PFSK-1 (cell line): ENCODE measurements around the gene CR1.

ENCODE experiments used
- FOXP2 ChIP-seq: optimal IDR thresholded peaks from 2 replicates; pipeline ENCODE3; 2011; ENCODE audit warnings: borderline replicate concordance, control low read depth, inconsistent platforms; ENCODE audit not compliant: insufficient read depth; ENCODE audit errors: extremely low read length, extremely low read depth
- POLR2AphosphoS5 ChIP-seq: IDR thresholded peaks from 2 replicates; pipeline ENCODE4 v1.6.1; 2012; ENCODE audit warnings: low read depth, mild to moderate bottlenecking, control low read depth, low read length, moderate library complexity
- SIN3A ChIP-seq: IDR thresholded peaks from 2 replicates; pipeline ENCODE4 v1.6.1; 2012; ENCODE audit warnings: mild to moderate bottlenecking, low read length, moderate library complexity, borderline replicate concordance; ENCODE audit not compliant: insufficient read depth
- TAF1 ChIP-seq: IDR thresholded peaks from 2 replicates; pipeline ENCODE4 v1.6.1; 2012; ENCODE audit warnings: low read length, control low read depth, borderline replicate concordance; ENCODE audit not compliant: insufficient read depth
- TF ChIP-seq, protein P1 (sequence below), 2 experiments: IDR thresholded peaks; 2 replicates each; pipeline versions ENCODE4 v1.6.1 to v1.8.0; 2011 to 2012; ENCODE audit warnings: low read depth in 2 of 2, low read length in 2 of 2, control low read depth in 1 of 2, inconsistent platforms in 1 of 2, mild to moderate bottlenecking in 1 of 2, moderate library complexity in 1 of 2; ENCODE audit not compliant: insufficient read depth in 1 of 2

CR1 gene

DNA sequence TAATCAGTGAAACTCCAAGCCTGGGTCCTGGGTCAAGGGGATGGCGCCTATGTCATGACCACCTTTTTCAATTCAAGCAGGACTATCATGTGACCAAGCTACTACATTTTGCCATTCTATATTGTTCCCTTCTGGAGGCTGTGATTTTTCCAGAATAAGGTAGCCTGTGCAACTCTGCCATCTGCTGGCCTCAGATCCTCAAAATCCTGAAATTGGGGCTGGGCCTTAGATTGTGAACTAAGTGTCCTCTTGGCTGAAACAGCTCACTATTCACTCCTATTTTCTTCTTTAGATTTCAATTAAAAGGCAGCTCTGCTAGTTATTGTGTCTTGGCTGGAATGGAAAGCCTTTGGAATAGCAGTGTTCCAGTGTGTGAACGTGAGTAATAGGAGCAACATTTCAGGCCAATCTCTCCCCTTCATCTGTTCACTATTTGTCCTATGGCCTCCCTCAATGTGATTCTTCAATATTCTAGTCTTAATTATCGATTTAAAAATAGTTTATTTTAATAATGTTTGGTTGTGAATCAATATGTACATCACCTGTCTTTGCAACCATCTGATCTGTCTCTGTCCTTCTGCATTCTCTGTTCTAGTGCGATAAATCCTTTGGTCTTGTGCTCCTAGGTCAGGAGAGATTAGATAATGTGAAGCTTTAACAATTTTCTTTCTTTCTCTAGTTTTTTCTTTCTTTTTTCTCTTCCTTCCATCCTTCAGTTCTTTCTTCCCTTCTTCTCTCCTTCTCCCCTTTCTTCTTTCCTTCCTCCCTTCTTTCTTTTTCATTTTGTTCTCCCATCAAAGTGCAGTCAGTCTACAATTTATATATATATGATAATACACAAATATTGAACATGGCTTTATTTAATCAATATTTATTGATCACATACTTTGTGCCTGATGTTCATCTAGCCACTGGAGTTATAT is 69.8 kb downstream of the CR1 start:
- TF ChIP-seq, protein P1, sequence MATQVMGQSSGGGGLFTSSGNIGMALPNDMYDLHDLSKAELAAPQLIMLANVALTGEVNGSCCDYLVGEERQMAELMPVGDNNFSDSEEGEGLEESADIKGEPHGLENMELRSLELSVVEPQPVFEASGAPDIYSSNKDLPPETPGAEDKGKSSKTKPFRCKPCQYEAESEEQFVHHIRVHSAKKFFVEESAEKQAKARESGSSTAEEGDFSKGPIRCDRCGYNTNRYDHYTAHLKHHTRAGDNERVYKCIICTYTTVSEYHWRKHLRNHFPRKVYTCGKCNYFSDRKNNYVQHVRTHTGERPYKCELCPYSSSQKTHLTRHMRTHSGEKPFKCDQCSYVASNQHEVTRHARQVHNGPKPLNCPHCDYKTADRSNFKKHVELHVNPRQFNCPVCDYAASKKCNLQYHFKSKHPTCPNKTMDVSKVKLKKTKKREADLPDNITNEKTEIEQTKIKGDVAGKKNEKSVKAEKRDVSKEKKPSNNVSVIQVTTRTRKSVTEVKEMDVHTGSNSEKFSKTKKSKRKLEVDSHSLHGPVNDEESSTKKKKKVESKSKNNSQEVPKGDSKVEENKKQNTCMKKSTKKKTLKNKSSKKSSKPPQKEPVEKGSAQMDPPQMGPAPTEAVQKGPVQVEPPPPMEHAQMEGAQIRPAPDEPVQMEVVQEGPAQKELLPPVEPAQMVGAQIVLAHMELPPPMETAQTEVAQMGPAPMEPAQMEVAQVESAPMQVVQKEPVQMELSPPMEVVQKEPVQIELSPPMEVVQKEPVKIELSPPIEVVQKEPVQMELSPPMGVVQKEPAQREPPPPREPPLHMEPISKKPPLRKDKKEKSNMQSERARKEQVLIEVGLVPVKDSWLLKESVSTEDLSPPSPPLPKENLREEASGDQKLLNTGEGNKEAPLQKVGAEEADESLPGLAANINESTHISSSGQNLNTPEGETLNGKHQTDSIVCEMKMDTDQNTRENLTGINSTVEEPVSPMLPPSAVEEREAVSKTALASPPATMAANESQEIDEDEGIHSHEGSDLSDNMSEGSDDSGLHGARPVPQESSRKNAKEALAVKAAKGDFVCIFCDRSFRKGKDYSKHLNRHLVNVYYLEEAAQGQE (IDR thresholded peaks at IDR 0.05; ENCODE audit: insufficient read depth in 1 of 2, low read depth in 2 of 2, low read length in 2 of 2): no peak
- no peak for TF ChIP-seq SIN3A
- TF ChIP-seq FOXP2: no peak
- no peak for TF ChIP-seq TAF1
- TF ChIP-seq POLR2AphosphoS5: no peak

GRCh38 chr1:207578796-207579435 is 83.0 kb downstream of the CR1 start:
- TF ChIP-seq POLR2AphosphoS5 (no peak), FOXP2 (no peak), TAF1 (no peak), SIN3A (no peak)
- TF ChIP-seq, protein P1 (IDR thresholded peaks at IDR 0.05; ENCODE audit: insufficient read depth in 1 of 2, low read depth in 2 of 2, low read length in 2 of 2): no peak

- TF ChIP-seq SIN3A: no peak
- TF ChIP-seq, protein P1 (IDR thresholded peaks at IDR 0.05; ENCODE audit: insufficient read depth in 1 of 2, low read depth in 2 of 2, low read length in 2 of 2): no peak
- TF ChIP-seq POLR2AphosphoS5: no peak
- TF ChIP-seq TAF1: no peak
- no peak for TF ChIP-seq FOXP2
Observed at GRCh38 chr1:207579436-207579799, 83.5 kb downstream of the CR1 start.

- TF ChIP-seq FOXP2 (no peak), POLR2AphosphoS5 (no peak), SIN3A (no peak), TAF1 (no peak)
- TF ChIP-seq, protein P1 (IDR thresholded peaks at IDR 0.05; ENCODE audit: insufficient read depth in 1 of 2, low read depth in 2 of 2, low read length in 2 of 2): no peak
Observed at GRCh38 chr1:207581496-207582153, 85.7 kb downstream of the CR1 start.
